Measurements from ENCODE around the gene NEURL3.

DNA sequence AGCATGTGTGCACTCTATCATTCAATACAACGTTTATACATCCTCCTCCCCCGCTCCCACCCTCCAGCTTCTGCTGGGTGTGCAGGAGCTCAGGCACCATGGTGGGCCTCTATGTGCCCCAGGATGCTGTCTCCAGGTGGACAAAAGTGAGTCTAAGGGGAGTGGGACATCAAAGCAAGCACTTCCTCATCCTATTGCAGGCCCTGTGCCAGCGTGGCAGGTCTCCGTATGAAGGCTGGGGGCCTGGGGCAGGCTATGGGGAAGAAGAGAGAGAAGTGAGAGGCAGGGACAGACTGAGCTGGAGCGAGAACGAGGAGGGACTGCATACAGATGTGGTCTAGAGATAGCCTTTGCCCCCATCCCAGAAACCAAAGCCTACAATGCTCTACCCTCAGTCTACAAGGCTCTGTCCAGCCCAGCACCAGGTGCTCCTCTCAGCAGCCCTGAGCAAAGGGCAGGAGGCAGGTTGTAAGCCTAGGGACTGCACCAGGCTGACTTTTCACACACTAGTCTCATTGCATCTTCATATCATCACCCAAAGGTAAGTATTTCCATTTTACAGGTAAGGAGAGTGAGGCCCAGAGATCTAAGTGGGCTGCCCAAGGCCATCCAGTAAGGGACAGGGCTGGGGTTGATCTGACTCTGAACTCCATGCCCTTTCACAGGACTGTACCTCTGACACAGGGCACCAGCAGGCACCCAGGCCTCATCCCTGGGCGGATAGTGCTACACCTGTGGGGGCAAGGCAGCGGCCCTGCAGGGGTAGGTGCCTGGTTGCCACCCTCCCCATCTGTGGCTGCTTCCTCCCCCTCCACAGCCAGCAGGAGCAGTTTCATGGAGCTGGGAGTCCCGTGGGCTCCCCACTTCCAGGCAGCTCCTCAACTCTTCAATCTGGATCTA lies 17.4 kb upstream of the NEURL3 start:
- TF ChIP-seq CTCF (IDR thresholded peaks at IDR 0.05): no peak
- no peak for TF ChIP-seq POLR2A (IDR thresholded peaks at IDR 0.05)
